MM.1S (cell line): ENCODE data around the gene CCDC121.

Experiments used
- DNase-seq: peaks from one replicate; pipeline ENCODE4 v3.0.0-alpha.2; 2015
- H2AFZ ChIP-seq: fragments of 300-600 bp; sonication (generic); 2 replicates; pipeline ENCODE4 v1.6.0; 2016; ENCODE audit warnings: antibody characterized with exemption, low read length
- H3F3A ChIP-seq: fragments of 300-600 bp; sonication (generic); 2 replicates; pipeline ENCODE4 v1.6.1; 2016; ENCODE audit warnings: mild to moderate bottlenecking, antibody characterized with exemption, low read length, moderate library complexity, mixed read lengths; ENCODE audit not compliant: insufficient read depth
- H3K27ac ChIP-seq: fragments of 300-600 bp; sonication (generic); 2 replicates; pipeline ENCODE4 v1.5.1; 2016; ENCODE audit warnings: mild to moderate bottlenecking, low read length
- H3K27me3 ChIP-seq: fragments of 300-600 bp; sonication (generic); replicated peaks from 2 replicates; pipeline ENCODE4 v1.6.0; 2016; ENCODE audit warnings: low read length; ENCODE audit not compliant: insufficient read depth
- H3K36me3 ChIP-seq: fragments of 300-600 bp; sonication (generic); replicated peaks from 2 replicates; pipeline ENCODE4 v1.6.1; 2016; ENCODE audit warnings: mild to moderate bottlenecking, low read length, mixed read lengths; ENCODE audit not compliant: insufficient read depth
- H3K4me1 ChIP-seq: fragments of 300-600 bp; sonication (generic); 2 replicates; pipeline ENCODE4 v1.6.1; 2016; ENCODE audit warnings: low read length, mixed read lengths
- H3K4me2 ChIP-seq: fragments of 300-600 bp; sonication (generic); 2 replicates; pipeline ENCODE4 v1.6.0; 2016; ENCODE audit warnings: low read depth, low read length
- H3K4me3 ChIP-seq: fragments of 300-600 bp; sonication (generic); 2 replicates; pipeline ENCODE4 v1.5.1; 2016; ENCODE audit warnings: low read length, mixed read lengths
- H3K79me2 ChIP-seq: fragments of 300-600 bp; sonication (generic); 2 replicates; pipeline ENCODE4 v1.6.1; 2016; ENCODE audit warnings: mixed run types, low read length, mixed read lengths
- H3K9ac ChIP-seq: fragments of 300-600 bp; sonication (generic); 2 replicates; pipeline ENCODE4 v1.6.1; 2016; ENCODE audit warnings: low read length, mixed read lengths
- H3K9me2 ChIP-seq: fragments of 300-600 bp; sonication (generic); replicated peaks from 2 replicates; pipeline ENCODE4 v1.6.1; 2016; ENCODE audit warnings: mild to moderate bottlenecking, low read length, mixed read lengths; ENCODE audit not compliant: insufficient read depth
- H3K9me3 ChIP-seq: fragments of 300-600 bp; sonication (generic); replicated peaks from 2 replicates; pipeline ENCODE4 v1.6.1; 2016; ENCODE audit warnings: mild to moderate bottlenecking, low read length, mixed read lengths; ENCODE audit not compliant: insufficient read depth
- H4K20me1 ChIP-seq: fragments of 300-600 bp; sonication (generic); 2 replicates; pipeline ENCODE4 v1.6.1; 2016; ENCODE audit warnings: mild to moderate bottlenecking, low read length, moderate library complexity, mixed read lengths; ENCODE audit not compliant: insufficient read depth
- CTCF ChIP-seq: fragments of 300-600 bp; sonication (generic); IDR thresholded peaks from 2 replicates; pipeline ENCODE4 v1.5.1; 2016; ENCODE audit warnings: antibody characterized with exemption, low read length, mixed read lengths
- EZH2 ChIP-seq: fragments of 300-600 bp; sonication (generic); optimal IDR thresholded peaks from 2 replicates; pipeline ENCODE3; 2017; ENCODE audit warnings: low read depth, mild to moderate bottlenecking, antibody characterized with exemption, low read length, mixed read lengths
- EZH2phosphoT487 ChIP-seq: fragments of 300-600 bp; sonication (generic); IDR thresholded peaks from 2 replicates; pipeline ENCODE4 v1.6.1; 2018; ENCODE audit warnings: antibody characterized with exemption, low read length

CCDC121 gene

GRCh38 chr2:27593240-27593639, 35.6 kb downstream of the CCDC121 start:
- Histone ChIP-seq H2AFZ (no peak overlapping the region), H3K27ac (no peak overlapping the region), H3K4me1 (no peaks in the 10 kb centered on the region), H3K79me2 (peaks cover 81% of the 10 kb centered on the region), H3K9me3 (no peaks in the 10 kb centered on the region; the same call in 1 of the 2 replicates), H3K36me3 (no peaks in the 10 kb centered on the region), H3K9me2 (no peaks in the 10 kb centered on the region; the same call in 1 of the 2 replicates), H3K27me3 (no peaks in the 10 kb centered on the region), H3K4me2 (no peak overlapping the region), H3K9ac (no peak overlapping the region), H4K20me1 (no peaks in the 10 kb centered on the region; the same call in 1 of the 2 replicates), H3K4me3 (no peak overlapping the region), H3F3A (0 out of 2 replicates have a peak, but pooled peaks cover 5% of the 10 kb centered on the region)
- no peak for DNase-seq
- no peak for TF ChIP-seq EZH2
- no peak for TF ChIP-seq EZH2phosphoT487
- no peak for TF ChIP-seq CTCF

- Histone ChIP-seq H3K36me3 (no peaks in the 10 kb centered on the region), H3K9ac (no peak overlapping the region), H3K4me1 (no peaks in the 10 kb centered on the region), H3F3A (0 out of 2 replicates have a peak, but pooled peaks cover 5% of the 10 kb centered on the region), H3K4me2 (no peak overlapping the region), H2AFZ (no peak overlapping the region), H3K9me2 (no peaks in the 10 kb centered on the region; the same call in 1 of the 2 replicates), H3K9me3 (no peaks in the 10 kb centered on the region; the same call in 1 of the 2 replicates), H3K27me3 (no peaks in the 10 kb centered on the region), H3K79me2 (peaks cover 82% of the 10 kb centered on the region), H3K4me3 (no peak overlapping the region), H3K27ac (no peak overlapping the region), H4K20me1 (no peaks in the 10 kb centered on the region; the same call in 1 of the 2 replicates)
- no peak for DNase-seq
- TF ChIP-seq CTCF: no peak
- no peak for TF ChIP-seq EZH2phosphoT487
- TF ChIP-seq EZH2: no peak
Observed at GRCh38 chr2:27591745-27592144, 37.1 kb downstream of the CCDC121 start.

GRCh38 chr2:27588308-27588707, 40.5 kb downstream of the CCDC121 start:
- Histone ChIP-seq H3K79me2 (peaks cover 93% of the 10 kb centered on the region), H3K4me2 (no peak overlapping the region), H3K27me3 (no peaks in the 10 kb centered on the region), H3K9me3 (no peaks in the 10 kb centered on the region; the same call in 1 of the 2 replicates), H3K36me3 (no peaks in the 10 kb centered on the region), H3F3A (0 out of 2 replicates have a peak, but pooled peaks cover 5% of the 10 kb centered on the region), H3K9ac (no peak overlapping the region), H4K20me1 (no peaks in the 10 kb centered on the region; the same call in 1 of the 2 replicates), H3K4me1 (peaks cover 13% of the 10 kb centered on the region), H3K4me3 (no peak overlapping the region), H2AFZ (no peak overlapping the region), H3K27ac (no peak overlapping the region), H3K9me2 (no peaks in the 10 kb centered on the region; the same call in 1 of the 2 replicates)
- DNase-seq: no peak
- TF ChIP-seq EZH2 (no peak), CTCF (no peak), EZH2phosphoT487 (no peak)
